ENCODE data around the gene MRPL17. TPM values are rescaled to one million over a fixed set of nuclear protein-coding genes. Genes with fewer than 3 reads are reported as not detected.
"Not testable (repeated sequence)": the region's sequence is repeated elsewhere in the genome, so short reads cannot be mapped to it uniquely, and the experiment has no call there.

Gene MRPL17
- polyA plus RNA-seq, 1 donor (not counting 4 experiments of a cell fraction or from before 2014, with no cell fraction given): 96.3 TPM

DNA sequence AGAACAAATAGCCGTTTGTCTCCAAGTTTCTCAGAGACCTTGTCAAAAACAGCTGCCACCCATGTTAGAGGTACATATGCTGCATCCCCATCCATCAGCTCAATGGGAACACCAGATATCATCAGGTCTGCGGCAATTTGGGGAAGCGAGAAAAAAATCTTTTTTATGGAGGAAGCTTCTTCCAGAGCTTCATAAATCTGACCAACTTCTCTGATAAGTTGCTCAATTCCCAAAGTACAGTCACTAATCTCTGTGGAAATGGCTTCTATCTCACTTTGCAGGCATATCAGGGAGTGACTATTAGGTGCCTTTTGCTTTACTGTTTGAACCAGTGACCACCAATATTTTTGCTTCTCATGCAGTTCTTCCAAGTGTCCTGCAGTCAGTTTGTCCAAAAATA lies 34.3 kb upstream of the MRPL17 start:
- no peaks in the 10 kb centered on the region for H3K36me3 ChIP-seq (ENCODE audit: control insufficient read depth in 2 of 2, extremely low read depth in 1 of 2, insufficient read depth in 2 of 2, low read length in 2 of 2)
- no peaks in the 10 kb centered on the region for H3K27me3 ChIP-seq (ENCODE audit: control insufficient read depth, extremely low read depth, insufficient read depth, low read length)
- no peak overlapping the region for H3K4me3 ChIP-seq (ENCODE audit: control insufficient read depth in 2 of 3, extremely low read depth in 1 of 3, insufficient read depth in 2 of 3, low read depth in 1 of 3, low read length in 3 of 3)
- H3K4me1 ChIP-seq (ENCODE audit: control insufficient read depth, extremely low read depth, insufficient read depth, low read length): no peaks in the 10 kb centered on the region
- TF ChIP-seq EZH2 (IDR thresholded peaks at IDR 0.05; ENCODE audit: low read length): no peak
- TF ChIP-seq, protein P1, sequence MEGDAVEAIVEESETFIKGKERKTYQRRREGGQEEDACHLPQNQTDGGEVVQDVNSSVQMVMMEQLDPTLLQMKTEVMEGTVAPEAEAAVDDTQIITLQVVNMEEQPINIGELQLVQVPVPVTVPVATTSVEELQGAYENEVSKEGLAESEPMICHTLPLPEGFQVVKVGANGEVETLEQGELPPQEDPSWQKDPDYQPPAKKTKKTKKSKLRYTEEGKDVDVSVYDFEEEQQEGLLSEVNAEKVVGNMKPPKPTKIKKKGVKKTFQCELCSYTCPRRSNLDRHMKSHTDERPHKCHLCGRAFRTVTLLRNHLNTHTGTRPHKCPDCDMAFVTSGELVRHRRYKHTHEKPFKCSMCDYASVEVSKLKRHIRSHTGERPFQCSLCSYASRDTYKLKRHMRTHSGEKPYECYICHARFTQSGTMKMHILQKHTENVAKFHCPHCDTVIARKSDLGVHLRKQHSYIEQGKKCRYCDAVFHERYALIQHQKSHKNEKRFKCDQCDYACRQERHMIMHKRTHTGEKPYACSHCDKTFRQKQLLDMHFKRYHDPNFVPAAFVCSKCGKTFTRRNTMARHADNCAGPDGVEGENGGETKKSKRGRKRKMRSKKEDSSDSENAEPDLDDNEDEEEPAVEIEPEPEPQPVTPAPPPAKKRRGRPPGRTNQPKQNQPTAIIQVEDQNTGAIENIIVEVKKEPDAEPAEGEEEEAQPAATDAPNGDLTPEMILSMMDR (optimal IDR thresholded peaks at IDR 0.05 in 1 of 3, IDR thresholded peaks at IDR 0.05 in 1 of 3, conservative IDR thresholded peaks at IDR 0.05 in 1 of 3; ENCODE audit: extremely low read depth in 1 of 3, insufficient read depth in 2 of 3, low read length in 3 of 3): no peak
- FAIRE-seq (no peak), DNase-seq (ENCODE audit: low read depth, low spot score) (no peak)
- H3K9ac ChIP-seq (ENCODE audit: control insufficient read depth, extremely low read depth, insufficient read depth, low read length): no peak overlapping the region
- H2AFZ ChIP-seq (ENCODE audit: control insufficient read depth, low read length): no peak overlapping the region
- no peaks in the 10 kb centered on the region for H3K9me1 ChIP-seq (ENCODE audit: control insufficient read depth, extremely low read depth, insufficient read depth, low read length)
- no peak overlapping the region for H3K4me2 ChIP-seq (ENCODE audit: control insufficient read depth, extremely low read depth, insufficient read depth, low read depth, low read length)
- H4K20me1 ChIP-seq (ENCODE audit: control insufficient read depth, extremely low read depth, insufficient read depth, low read length): no peaks in the 10 kb centered on the region
- dilution Hi-C loops (cut with MboI; ENCODE audit: extremely low pct_ligation_motif_present, low sequenced_read_pairs): no loop called here
- no peaks in the 10 kb centered on the region for H3K79me2 ChIP-seq (ENCODE audit: control insufficient read depth, insufficient read depth, low read length)
- no peaks in the 10 kb centered on the region for H3K9me3 ChIP-seq (ENCODE audit: control insufficient read depth, low read depth, low read length)
- H3K27ac ChIP-seq (ENCODE audit: control insufficient read depth, insufficient read depth, low read length): no peak overlapping the region

DNA sequence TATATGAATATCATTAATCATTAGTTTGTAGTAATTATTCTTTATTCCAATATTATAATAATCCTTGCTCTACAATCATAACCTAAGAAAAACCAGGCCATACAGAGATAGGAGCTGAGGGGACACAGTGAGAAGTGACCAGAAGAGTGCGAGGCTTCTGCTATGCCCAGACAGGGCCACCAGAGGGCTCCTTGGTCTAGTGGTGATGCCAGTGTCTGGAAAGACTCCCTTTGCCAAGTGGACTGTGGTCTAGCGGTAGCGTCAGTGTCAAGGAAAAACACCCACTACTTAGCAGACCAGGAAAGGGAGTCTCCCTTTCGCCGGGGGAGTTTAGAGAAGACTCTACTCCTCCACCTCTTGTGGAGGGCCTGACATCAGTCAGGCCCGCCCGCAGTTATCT lies 28.4 kb upstream of the MRPL17 start:
- H4K20me1 ChIP-seq (ENCODE audit: control insufficient read depth, extremely low read depth, insufficient read depth, low read length); H3K4me1 ChIP-seq (ENCODE audit: control insufficient read depth, extremely low read depth, insufficient read depth, low read length); H3K27me3 ChIP-seq (ENCODE audit: control insufficient read depth, extremely low read depth, insufficient read depth, low read length); H3K4me2 ChIP-seq (ENCODE audit: control insufficient read depth, extremely low read depth, insufficient read depth, low read depth, low read length); FAIRE-seq; H3K9me1 ChIP-seq (ENCODE audit: control insufficient read depth, extremely low read depth, insufficient read depth, low read length); H3K27ac ChIP-seq (ENCODE audit: control insufficient read depth, insufficient read depth, low read length); H3K4me3 ChIP-seq (ENCODE audit: control insufficient read depth in 2 of 3, extremely low read depth in 1 of 3, insufficient read depth in 2 of 3, low read depth in 1 of 3, low read length in 3 of 3); H3K9me3 ChIP-seq (ENCODE audit: control insufficient read depth, low read depth, low read length); H3K36me3 ChIP-seq (ENCODE audit: control insufficient read depth in 2 of 2, extremely low read depth in 1 of 2, insufficient read depth in 2 of 2, low read length in 2 of 2); dilution Hi-C loops (cut with MboI; ENCODE audit: extremely low pct_ligation_motif_present, low sequenced_read_pairs); H2AFZ ChIP-seq (ENCODE audit: control insufficient read depth, low read length); DNase-seq (ENCODE audit: low read depth, low spot score); H3K79me2 ChIP-seq (ENCODE audit: control insufficient read depth, insufficient read depth, low read length); H3K9ac ChIP-seq (ENCODE audit: control insufficient read depth, extremely low read depth, insufficient read depth, low read length): not testable (repeated sequence)
- TF ChIP-seq, protein P1 (optimal IDR thresholded peaks at IDR 0.05 in 1 of 3, IDR thresholded peaks at IDR 0.05 in 1 of 3, conservative IDR thresholded peaks at IDR 0.05 in 1 of 3; ENCODE audit: extremely low read depth in 1 of 3, insufficient read depth in 2 of 3, low read length in 3 of 3): peak; percentile 15 to 50 (median 38)

Data from keratinocyte (primary cell).